22Rv1 (cell line): ENCODE measurements around the gene CDK5RAP2.

Experiments used
- ZFX ChIP-seq: fragments of 450-650 bp; IDR thresholded peaks from 2 replicates; pipeline ENCODE4 v1.6.1; 2017; ENCODE audit warnings: antibody characterized with exemption, borderline replicate concordance
- TF ChIP-seq, protein P1 (sequence below): fragments of 450-650 bp; IDR thresholded peaks from 2 replicates; pipeline ENCODE4 v1.5.1; 2017; ENCODE audit warnings: mild to moderate bottlenecking

DNA sequence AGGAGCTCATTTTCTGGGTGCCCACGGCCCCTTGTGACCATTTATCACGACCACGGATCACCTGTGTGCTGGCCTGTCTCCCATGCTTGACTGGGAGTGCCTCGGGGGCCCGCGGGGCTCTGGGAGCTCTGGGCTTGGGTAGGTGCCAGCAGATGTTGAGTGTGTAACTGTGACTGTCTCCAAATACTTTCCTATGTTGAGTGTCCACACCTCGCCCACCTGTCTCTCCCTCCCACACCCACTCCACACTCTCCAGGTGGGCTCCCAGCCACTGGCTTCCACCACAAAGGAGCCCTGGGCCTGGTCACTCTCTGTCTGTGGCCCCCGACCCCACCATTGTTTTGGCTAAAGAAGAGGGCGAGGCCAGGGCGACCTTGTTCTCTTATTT, 196.4 kb downstream of the CDK5RAP2 start:
- TF ChIP-seq, protein P1, sequence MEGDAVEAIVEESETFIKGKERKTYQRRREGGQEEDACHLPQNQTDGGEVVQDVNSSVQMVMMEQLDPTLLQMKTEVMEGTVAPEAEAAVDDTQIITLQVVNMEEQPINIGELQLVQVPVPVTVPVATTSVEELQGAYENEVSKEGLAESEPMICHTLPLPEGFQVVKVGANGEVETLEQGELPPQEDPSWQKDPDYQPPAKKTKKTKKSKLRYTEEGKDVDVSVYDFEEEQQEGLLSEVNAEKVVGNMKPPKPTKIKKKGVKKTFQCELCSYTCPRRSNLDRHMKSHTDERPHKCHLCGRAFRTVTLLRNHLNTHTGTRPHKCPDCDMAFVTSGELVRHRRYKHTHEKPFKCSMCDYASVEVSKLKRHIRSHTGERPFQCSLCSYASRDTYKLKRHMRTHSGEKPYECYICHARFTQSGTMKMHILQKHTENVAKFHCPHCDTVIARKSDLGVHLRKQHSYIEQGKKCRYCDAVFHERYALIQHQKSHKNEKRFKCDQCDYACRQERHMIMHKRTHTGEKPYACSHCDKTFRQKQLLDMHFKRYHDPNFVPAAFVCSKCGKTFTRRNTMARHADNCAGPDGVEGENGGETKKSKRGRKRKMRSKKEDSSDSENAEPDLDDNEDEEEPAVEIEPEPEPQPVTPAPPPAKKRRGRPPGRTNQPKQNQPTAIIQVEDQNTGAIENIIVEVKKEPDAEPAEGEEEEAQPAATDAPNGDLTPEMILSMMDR = no peak
- no peak for TF ChIP-seq ZFX
